ENCODE measurements around the gene AFAP1.

The AFAP1 gene

DNA sequence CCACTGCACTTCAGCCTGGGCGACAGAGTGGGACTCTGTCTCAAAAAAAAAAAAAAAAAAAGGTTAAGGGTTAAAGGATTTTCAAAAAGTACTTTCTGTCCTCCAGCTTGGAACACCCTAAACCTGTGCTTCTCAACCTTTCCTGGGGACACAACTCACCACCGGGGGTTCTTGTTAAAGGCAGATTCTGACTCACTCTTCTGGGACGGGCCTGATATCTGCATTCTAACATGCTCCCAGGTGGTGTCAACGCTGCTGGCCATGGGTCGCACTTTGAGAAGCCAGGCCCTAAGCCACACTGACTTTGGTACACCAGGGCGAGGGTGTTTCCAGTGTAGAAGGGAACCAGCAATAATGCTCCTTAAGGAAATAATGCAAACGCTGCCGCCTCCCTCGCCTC is 46.1 kb downstream of the AFAP1 start:
- DNase-seq (ENCODE audit: low read depth in 2 of 2) = no peak

DNA sequence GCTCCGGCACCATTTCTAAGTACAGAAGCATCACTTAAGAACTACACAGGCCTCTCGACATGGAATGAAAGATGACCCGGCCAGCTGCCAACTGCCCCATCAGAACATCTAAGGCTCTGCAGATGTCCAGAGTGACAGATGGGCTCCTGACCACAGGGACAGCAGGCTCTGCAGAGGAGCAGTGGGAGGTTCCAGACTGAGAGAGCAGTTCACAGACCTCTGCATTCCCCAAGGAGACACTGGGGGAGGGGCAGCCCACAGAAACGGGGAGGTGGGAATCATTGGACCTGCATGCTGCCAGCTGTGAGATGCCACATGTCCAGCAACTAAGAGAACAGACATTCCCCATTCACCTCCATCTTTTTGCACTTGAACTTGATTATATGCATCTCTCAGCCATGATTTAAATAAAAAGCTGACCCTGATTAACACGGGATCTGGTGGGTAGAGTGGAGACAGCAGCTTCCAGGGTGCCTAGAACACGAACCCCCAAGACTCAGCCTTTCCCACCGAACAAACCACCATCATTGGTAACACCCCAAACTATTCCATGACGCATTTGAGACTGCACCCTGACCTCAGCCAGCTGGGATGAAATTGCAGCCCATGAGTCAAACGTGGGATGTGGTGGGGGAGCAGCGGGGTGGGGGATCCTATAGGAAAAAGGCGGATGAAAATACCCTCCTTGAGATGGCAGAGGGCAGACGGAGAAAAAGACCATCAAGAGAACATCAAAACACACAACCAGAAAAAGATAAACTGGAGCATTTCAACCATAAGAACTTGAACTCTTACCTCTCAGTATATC is 47.2 kb downstream of the AFAP1 start:
- no peak for DNase-seq (ENCODE audit: low read depth in 2 of 2)

DNA sequence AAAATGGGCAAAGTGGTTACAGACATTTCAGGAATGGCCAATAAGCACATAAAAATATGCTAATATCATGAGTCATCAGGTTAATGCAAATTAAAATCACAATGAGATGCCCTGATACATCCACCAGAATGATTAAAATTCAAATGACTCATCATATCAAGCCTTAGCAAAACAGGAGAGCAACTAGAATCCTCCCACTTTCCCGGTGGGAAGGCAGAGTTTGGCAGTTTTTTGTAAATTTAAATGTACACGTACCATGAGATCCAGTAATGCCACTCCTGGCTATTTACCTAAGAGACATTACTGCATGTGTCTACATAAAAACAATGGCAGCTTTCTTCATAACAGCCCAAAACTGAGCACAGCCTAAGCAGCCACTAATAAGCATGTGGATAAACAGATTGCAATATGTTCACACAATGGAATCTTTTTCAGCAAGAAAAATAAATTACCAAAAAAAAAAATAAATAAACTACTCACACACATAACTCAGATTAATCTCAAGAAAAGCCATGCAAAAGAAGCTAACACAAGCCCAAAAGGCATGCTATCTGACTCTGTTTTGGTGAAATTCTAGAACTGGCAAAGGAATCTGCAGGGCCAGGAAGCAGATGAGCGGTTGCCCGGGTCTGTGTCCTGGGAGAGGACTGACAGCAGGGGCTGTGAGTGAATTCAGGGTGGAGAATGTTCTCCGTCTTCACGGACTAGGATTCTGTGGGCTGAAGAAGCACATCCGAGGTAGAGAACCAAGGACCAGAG is 48.8 kb downstream of the AFAP1 start:
- no peak for DNase-seq (ENCODE audit: low read depth in 2 of 2)

DNA sequence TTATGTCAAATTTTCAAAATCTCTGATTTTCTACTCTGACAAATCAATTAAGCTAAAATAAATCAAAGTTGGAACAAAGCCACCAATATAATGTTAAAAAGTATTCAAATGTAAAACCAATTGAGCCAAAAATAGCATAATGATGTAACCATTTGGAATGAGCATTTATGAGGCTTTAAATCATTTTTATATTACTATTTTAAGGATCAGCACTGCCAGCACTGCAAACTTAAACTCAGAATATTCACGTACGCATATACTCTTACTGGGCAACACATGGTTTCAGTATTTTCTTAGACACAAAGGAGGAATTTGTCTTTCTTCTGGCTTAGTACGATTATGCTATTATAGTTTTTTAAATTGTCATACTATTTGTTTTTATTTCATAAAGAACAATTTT is 52.2 kb downstream of the AFAP1 start:
- DNase-seq (ENCODE audit: low read depth in 2 of 2) = no peak

DNA sequence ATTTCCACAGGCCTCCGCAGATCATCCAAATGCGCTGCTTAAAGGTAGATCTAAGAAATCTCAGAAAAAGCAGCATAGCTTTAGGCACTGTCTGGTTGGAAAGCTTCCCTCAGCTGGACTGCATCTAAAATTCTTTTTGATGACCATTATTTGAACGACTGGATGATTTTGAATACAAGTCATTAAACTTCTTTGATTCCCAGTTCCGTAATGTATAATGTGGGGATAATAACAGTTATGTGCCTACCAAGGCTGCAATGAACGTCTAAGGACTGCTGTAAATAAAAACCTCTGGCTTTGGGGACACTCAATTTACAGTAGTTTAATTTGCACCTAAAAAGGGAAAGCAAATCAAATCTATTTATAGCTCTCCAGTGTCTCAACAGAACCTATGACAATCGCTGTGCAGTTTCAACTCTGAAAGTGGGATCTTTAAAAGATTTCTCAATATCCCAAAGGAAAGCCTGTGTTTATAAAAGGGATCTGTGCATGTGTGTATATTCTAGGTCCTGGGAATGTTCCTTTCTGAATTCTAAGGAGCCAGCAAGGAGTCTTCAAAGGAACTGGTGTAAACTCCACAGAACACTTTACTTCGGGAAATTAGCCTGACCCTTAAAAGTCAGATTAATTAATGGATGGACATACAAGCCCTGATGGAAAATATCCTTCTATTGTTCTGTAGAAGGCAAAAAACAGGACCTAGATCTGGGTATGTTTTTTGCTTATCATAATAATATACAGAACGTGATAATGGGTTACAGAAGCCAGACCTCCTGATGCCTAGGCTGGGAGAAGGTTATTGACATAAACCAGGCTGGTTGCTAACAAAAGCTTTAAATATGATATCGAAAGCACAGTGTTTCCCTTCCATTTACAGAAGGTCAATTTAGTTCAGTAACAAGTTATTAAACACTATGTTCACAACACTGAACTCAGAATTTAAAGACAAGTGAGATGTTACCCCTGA is 53.4 kb downstream of the AFAP1 start:
- DNase-seq (ENCODE audit: low read depth in 2 of 2) = no peak

GRCh38 chr4:7885216-7886006 is 54.2 kb downstream of the AFAP1 start:
- DNase-seq (ENCODE audit: low read depth in 2 of 2) = no peak

GRCh38 chr4:7880683-7881082 is 59.0 kb downstream of the AFAP1 start:
- no peak for DNase-seq (ENCODE audit: low read depth in 2 of 2)

- DNase-seq (ENCODE audit: low read depth in 2 of 2) = no peak
Observed at GRCh38 chr4:7879127-7879526, 60.5 kb downstream of the AFAP1 start.

GRCh38 chr4:7878323-7878722 is 61.3 kb downstream of the AFAP1 start:
- DNase-seq (ENCODE audit: low read depth in 2 of 2) = no peak

DNA sequence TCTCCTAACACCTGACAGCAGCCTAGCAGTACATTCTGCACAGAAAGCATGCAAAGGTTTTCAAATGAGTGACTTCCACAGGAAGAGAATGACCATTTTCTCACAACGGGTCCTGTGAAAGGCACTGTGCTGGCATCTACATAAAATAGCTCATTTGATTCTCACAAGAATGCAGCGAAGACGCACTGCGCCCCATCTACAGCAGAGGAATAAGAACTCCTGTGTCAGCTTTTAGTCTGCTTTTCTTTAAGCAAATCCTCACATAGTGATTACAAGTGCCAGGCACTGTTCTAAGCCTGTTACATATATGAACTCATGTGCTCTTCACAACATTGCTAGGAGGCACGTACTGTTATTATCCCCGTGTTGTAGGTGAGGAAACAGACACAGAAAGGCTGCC is 62.5 kb downstream of the AFAP1 start:
- no peak for DNase-seq (ENCODE audit: low read depth in 2 of 2)

GRCh38 chr4:7876201-7876875 is 63.3 kb downstream of the AFAP1 start:
- DNase-seq (ENCODE audit: low read depth in 2 of 2) = peak in 1 of 2 donors; percentile 23

- DNase-seq (ENCODE audit: low read depth in 2 of 2) = no peak
Observed at GRCh38 chr4:7874838-7875237, 64.8 kb downstream of the AFAP1 start.

DNA sequence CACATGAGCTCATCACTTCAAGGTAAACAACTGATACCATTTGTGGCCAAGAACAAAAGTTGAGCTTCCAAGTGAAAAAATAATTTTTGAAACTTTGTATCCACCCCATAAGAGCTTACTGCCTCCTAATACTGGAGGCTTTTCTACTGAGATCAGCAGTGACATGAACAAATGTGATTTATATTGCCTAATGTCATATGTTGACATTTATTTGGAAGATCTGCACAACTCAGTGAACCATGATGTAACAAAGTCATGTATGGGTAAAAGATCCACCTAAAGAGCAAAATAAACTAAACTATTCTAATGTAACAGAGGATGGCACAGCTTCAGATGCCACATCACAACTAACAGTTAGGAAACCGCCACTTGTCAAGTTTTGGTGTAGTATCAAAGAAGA is 65.8 kb downstream of the AFAP1 start:
- no peak for DNase-seq (ENCODE audit: low read depth in 2 of 2)

GRCh38 chr4:7872264-7872771 is 67.3 kb downstream of the AFAP1 start:
- DNase-seq (ENCODE audit: low read depth in 2 of 2) = no peak

DNA sequence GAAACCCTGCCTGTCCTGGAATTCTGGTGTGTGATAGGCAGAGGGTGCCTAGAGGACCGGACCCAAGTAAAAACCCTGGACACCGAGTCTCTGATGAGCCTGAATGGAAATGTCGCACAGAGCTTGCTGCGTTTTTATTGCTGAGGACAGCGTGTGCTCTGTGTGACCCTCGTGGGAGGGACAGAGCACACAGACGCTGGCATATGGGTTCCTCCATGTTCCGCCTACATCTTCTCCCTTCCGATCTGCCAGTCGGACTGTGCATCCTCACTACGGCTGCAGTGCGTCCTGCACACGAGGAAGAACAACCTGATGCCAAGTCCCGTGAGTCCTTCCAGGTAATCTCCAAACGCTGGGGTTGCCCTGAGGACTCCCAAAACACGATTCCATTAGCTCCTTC is 68.3 kb downstream of the AFAP1 start:
- no peak for DNase-seq (ENCODE audit: low read depth in 2 of 2)

DNA sequence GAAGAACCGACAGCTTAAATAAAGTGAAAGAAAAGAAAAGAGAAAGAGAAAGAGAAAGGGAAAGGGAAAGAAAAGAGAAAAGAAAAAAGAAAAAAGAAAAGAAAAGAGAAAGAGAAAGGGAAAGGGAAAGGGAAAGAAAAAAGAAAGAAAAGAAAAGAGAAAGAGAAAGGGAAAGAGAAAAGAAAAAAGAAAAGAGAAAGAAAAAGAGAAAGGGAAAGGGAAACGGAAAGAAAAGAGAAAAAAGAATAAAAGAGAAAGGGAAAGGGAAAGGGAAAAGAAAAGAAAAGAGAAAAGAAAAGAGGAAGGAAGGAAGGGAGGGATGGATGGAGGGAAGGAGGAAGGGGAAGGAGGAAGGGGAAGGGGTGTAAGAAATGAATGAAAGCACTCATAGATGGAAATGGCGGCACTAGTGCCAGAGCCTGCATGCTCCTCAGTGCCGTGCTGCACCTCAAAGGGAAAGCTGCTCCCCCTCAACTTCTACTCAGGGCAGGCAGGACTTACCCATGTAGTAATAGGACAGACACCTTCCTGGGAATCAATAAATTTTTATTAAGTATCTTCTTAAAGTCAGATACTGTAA is 70.7 kb downstream of the AFAP1 start:
- no peak for DNase-seq (ENCODE audit: low read depth in 2 of 2)

GRCh38 chr4:7868436-7868775 is 71.3 kb downstream of the AFAP1 start:
- DNase-seq (ENCODE audit: low read depth in 2 of 2) = no peak

- DNase-seq (ENCODE audit: low read depth in 2 of 2) = no peak
Observed at GRCh38 chr4:7867701-7868435, 71.8 kb downstream of the AFAP1 start.

DNA sequence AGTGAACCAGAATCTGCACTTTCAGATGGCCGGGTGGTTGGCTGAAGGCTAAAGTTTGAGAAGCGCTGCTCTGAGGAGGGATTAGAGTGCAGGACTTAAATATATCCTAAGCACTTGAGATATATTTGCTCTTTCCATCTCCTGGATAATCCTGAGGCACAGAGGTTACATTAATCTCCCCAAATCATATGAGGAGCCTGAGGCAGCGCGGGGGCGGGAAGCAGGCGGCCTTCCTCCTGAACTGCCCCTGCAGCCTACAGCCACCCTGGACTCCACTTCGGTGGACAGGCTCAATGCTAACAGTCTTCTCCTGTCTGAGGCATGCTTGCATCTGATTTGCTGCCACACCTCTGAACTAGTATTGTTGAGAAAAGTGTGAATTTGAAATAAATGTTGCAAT is 72.5 kb downstream of the AFAP1 start:
- no peak for DNase-seq (ENCODE audit: low read depth in 2 of 2)

DNA sequence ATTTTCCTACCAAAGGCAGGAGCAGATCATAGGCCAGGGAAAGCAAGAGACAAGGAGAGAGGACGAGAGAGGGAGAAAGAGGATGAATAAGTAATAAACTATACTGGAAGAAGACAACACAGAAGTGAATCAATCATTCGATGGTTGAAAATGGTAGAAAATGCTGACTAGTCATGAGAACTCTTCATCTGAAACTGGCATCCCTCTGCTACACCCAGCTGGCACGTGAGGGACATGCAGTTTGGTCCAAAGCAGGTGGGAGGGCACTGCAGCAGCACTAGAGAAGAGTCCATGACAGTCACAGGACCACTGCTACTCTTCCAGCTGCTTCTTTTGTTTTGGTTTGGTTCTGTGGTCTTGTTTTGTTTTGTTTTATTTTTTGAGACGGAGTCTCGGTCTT is 74.1 kb downstream of the AFAP1 start:
- no peak for DNase-seq (ENCODE audit: low read depth in 2 of 2)

Data from stimulated activated CD8-positive, alpha-beta memory T cell treated with anti-CD3 and anti-CD28 coated beads, Interleukin-7, amount 100 ng/mL, for 1 hour (primary cell).